Ascending aorta (tissue), 2 donors: Measurements from ENCODE around the gene SYPL1. TPM values are rescaled to one million over a fixed set of nuclear protein-coding genes. Genes with fewer than 3 reads are reported as not detected.
"Not testable (repeated sequence)": the region's sequence is repeated elsewhere in the genome, so short reads cannot be mapped to it uniquely, and the experiment has no call there.

Experiments used
- DNase-seq, 2 donors: peaks; one replicate each; pipeline ENCODE4 v3.0.0-alpha.2; 2019; ENCODE audit warnings: low spot score in 2 of 2
- H3K27ac ChIP-seq, 2 donors: fragments of 200-600 bp; sonication (generic); one replicate each; pipeline ENCODE4 v1.5.1; 2016 to 2017; ENCODE audit warnings: mild to moderate bottlenecking in 1 of 2
- H3K27me3 ChIP-seq: fragments of 200-600 bp; sonication (generic); one replicate; pipeline ENCODE4 v1.5.1; 2017
- H3K36me3 ChIP-seq, 2 donors: fragments of 200-600 bp; sonication (generic); one replicate each; pipeline ENCODE4 v1.5.1; 2016
- H3K4me1 ChIP-seq, 2 donors: fragments of 200-600 bp; sonication (generic); one replicate each; pipeline ENCODE4 v1.5.1; 2016 to 2017; ENCODE audit warnings: mild to moderate bottlenecking in 1 of 2
- H3K4me3 ChIP-seq, 2 donors: fragments of 200-600 bp; sonication (generic); one replicate each; pipeline ENCODE4 v1.5.1; 2016 to 2017; ENCODE audit warnings: mild to moderate bottlenecking in 1 of 2
- H3K9me3 ChIP-seq, 2 donors: fragments of 200-600 bp; sonication (generic); one replicate each; pipeline ENCODE4 v1.5.1; 2016
- intact Hi-C: fragments of 100-400 bp; cut with DNase I; formaldehyde crosslinking; loops from one replicate; pipeline ENCODE4 v1.15.1; 2023
- total RNA-seq: library from RNA; depleted of rRNA; stranded (reverse); fragments of >200 nt; gene quantifications from one replicate; pipeline ENCODE4 v1.1.0, GENCODE V29; 2016
- TF ChIP-seq, protein P1 (sequence below), 3 experiments: fragments of 200-600 bp in 2 of 3; fragments of 450-650 bp in 1 of 3; sonication (generic) in 2 of 3; IDR thresholded peaks; one replicate each; pipeline ENCODE4 v1.5.1; 2016 to 2019; ENCODE audit warnings: antibody characterized with exemption in 3 of 3, mild to moderate bottlenecking in 1 of 3, moderate library complexity in 1 of 3

SYPL1 gene
- total RNA-seq, 1 donor from 2014 or later, result 17.5 TPM

- Histone ChIP-seq H3K4me3 (no peak overlapping the region), H3K9me3 (no peaks in the 10 kb centered on the region), H3K36me3 (no peaks in the 10 kb centered on the region), H3K4me1 (peaks cover 7 to 8% of the 10 kb centered on the region in 2 donors), H3K27ac (no peak overlapping the region), H3K27me3 (no peaks in the 10 kb centered on the region)
- no peak for DNase-seq
- intact Hi-C loops, result no loop called here
- TF ChIP-seq, protein P1, sequence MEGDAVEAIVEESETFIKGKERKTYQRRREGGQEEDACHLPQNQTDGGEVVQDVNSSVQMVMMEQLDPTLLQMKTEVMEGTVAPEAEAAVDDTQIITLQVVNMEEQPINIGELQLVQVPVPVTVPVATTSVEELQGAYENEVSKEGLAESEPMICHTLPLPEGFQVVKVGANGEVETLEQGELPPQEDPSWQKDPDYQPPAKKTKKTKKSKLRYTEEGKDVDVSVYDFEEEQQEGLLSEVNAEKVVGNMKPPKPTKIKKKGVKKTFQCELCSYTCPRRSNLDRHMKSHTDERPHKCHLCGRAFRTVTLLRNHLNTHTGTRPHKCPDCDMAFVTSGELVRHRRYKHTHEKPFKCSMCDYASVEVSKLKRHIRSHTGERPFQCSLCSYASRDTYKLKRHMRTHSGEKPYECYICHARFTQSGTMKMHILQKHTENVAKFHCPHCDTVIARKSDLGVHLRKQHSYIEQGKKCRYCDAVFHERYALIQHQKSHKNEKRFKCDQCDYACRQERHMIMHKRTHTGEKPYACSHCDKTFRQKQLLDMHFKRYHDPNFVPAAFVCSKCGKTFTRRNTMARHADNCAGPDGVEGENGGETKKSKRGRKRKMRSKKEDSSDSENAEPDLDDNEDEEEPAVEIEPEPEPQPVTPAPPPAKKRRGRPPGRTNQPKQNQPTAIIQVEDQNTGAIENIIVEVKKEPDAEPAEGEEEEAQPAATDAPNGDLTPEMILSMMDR (IDR thresholded peaks at IDR 0.05), result no peak
Measured at GRCh38 chr7:106143711-106144337, 31.7 kb upstream of the SYPL1 start.

DNA sequence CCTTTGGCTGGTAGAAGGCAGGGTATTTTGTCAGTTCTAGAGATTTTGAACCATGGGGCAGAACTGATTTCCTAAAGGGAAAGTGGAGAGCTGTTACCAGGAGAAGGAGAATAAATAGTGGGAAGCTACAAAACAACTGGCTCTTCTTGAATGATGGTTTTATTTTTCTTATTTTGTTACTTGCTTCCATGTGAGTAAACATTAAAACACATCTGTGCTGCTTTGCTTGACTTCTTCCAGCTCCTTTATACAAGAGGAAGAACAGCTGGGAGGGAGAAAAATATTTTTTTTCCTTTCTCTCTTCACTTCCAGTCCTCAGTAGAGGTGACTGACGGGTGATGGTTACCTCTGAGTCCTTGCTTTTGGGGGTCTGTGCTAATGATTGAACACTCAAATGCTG, 30.0 kb upstream of the SYPL1 start:
- no peaks in the 10 kb centered on the region for H3K36me3 ChIP-seq
- H3K27me3 ChIP-seq, result no peaks in the 10 kb centered on the region
- DNase-seq, result no peak
- H3K4me3 ChIP-seq, result no peak overlapping the region
- TF ChIP-seq, protein P1 (IDR thresholded peaks at IDR 0.05), result no peak
- no peaks in the 10 kb centered on the region for H3K9me3 ChIP-seq
- no peak overlapping the region for H3K27ac ChIP-seq
- intact Hi-C loops, result no loop called here
- peaks cover 7 to 8% of the 10 kb centered on the region in 2 donors for H3K4me1 ChIP-seq

- intact Hi-C loops, result no loop called here
- TF ChIP-seq, protein P1 (IDR thresholded peaks at IDR 0.05), result no peak
- peaks cover 7 to 8% of the 10 kb centered on the region in 2 donors for H3K4me1 ChIP-seq
- H3K27me3 ChIP-seq, result no peaks in the 10 kb centered on the region
- H3K27ac ChIP-seq, result peak overlapping the region; percentile 36 to 69
- no peaks in the 10 kb centered on the region for H3K9me3 ChIP-seq
- DNase-seq, result no peak
- H3K4me3 ChIP-seq, result no peak overlapping the region
- H3K36me3 ChIP-seq, result no peaks in the 10 kb centered on the region
Measured at GRCh38 chr7:106140406-106141173, 28.5 kb upstream of the SYPL1 start.

DNA sequence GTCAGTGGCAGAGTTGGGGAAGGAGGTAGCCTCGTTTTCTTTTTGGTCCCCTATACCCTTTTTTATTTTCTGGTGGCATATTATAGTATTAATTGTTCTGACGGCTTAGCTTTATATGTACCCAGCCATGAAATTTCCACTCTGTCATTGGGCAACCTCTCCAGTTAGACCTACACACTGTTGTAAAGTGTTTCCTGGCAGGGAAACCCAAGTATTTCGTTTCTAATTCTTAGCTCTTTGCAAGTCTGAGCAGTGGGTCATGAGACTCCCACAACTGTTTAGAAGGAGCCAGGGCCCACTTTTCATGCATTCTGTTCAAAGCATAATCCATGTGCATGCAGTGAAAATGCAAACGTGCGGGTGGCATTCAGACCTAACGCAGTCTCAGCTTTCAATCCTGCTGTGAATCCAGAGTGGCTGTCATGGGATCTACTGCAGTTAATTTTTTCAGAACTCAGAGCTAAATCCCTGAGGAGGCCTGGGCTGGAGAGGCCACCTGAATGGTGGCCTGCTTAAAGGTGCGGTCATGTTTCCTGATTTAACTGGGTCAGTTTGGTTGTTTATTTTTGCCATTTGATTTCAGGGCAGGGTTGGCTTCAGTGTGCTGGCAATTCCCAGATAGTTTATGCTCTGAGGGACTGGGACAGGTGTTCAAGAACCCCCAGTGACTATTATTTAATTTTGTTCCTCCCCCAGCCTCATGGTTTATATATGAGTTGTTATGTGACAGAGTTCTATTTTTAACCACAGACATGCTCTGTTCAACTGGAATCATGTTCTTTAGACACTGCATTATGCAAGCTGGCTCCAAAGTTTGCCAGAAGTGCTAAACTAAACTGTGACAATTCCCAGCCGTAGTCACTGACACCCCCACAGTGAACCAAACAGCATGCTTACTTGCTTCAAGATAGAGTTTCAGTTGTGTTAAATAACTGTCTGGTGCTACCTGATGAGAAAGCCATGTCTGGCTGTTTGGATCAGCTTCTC, 27.4 kb upstream of the SYPL1 start:
- H3K27me3 ChIP-seq, result no peaks in the 10 kb centered on the region
- H3K36me3 ChIP-seq, result no peaks in the 10 kb centered on the region
- H3K27ac ChIP-seq, result peak overlapping the region; percentile 36 to 69
- TF ChIP-seq, protein P1 (IDR thresholded peaks at IDR 0.05), result no peak
- H3K4me1 ChIP-seq, result peaks cover 7 to 8% of the 10 kb centered on the region in 2 donors
- no peaks in the 10 kb centered on the region for H3K9me3 ChIP-seq
- H3K4me3 ChIP-seq, result no peak overlapping the region
- no peak for DNase-seq
- intact Hi-C loops, result no loop called here

DNA sequence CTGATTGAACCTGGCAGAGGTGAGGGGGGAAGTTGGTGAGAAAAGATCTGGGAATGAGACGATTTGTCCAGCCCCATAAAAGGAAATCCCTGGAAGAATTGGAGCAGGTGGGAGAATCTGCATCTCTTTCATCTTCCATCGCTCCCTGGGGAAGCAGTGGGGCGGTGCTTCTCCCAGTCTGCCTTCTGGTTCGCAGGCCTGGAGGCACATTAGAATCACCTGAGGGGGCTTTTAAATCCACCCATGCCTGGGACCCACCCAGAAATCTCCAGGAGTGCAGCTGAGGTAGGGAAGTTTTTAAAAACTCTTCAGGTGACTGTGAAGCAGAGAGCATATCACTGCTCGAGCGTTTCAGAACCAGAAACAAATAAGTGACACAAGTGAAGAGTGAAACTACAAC, 26.7 kb upstream of the SYPL1 start:
- H3K9me3 ChIP-seq, result no peaks in the 10 kb centered on the region

GRCh38 chr7:106138181-106138580, 26.1 kb upstream of the SYPL1 start:
- DNase-seq, intact Hi-C loops, H3K27me3 ChIP-seq, H3K9me3 ChIP-seq, H3K4me1 ChIP-seq, H3K4me3 ChIP-seq, H3K27ac ChIP-seq, H3K36me3 ChIP-seq: not testable (repeated sequence)

More for the DNA sequence above, 26.7 kb upstream of the SYPL1 start:
- H3K4me1 ChIP-seq, result peaks cover 7 to 8% of the 10 kb centered on the region in 2 donors
- intact Hi-C loops, result no loop called here
- H3K4me3 ChIP-seq, result no peak overlapping the region
- no peaks in the 10 kb centered on the region for H3K36me3 ChIP-seq
- peak overlapping the region in 1 of 2 donors; percentile 69 for H3K27ac ChIP-seq
- DNase-seq, result no peak
- no peaks in the 10 kb centered on the region for H3K27me3 ChIP-seq
- TF ChIP-seq, protein P1 (IDR thresholded peaks at IDR 0.05), result no peak
